HepG2 (cell line): ENCODE data around the gene CD101.

ENCODE experiments used
- SCMH1 ChIP-seq: sonication (generic); formaldehyde crosslinking; IDR thresholded peaks from 2 replicates; pipeline ENCODE4 v1.9.0; 2021; ENCODE audit warnings: missing genetic modification reagents, mild to moderate bottlenecking, borderline replicate concordance
- ZNF558 ChIP-seq: sonication (generic); formaldehyde crosslinking; IDR thresholded peaks from 2 replicates; pipeline ENCODE4 v1.9.0; 2022; ENCODE audit warnings: mild to moderate bottlenecking, missing genetic modification reagents, borderline replicate concordance

DNA sequence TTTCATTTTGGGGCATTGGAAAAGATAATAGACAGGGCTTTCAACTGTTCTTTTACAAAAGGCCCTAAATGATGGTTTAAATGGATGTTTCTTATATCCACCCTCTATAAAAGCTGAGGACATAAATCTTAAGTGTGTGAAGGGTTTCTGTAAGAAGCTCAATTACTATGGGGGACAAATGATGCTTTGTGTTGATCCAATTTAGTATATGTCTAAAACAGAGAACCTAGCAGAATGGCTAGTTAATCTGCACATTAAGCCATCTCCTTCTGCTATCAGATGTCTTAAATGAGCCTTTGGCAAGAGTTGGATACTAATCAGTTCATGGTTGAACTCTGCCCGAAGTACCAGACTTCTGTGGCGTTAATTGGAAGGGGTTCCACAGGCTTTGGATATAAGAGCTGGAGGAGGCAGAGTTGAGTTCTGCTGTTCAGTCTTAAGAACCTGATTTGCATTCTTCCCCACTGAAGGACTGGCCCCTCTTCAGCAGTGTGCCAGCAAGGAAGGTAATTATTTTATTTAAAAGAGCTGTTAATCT lies 48.8 kb upstream of the CD101 start:
- TF ChIP-seq ZNF558 (CRISPR knock-in tag) = no peak
- no peak for TF ChIP-seq SCMH1 (CRISPR knock-in tag)
